ENCODE results near the gene SMYD3. TPM values are rescaled to one million over a fixed set of nuclear protein-coding genes. Genes with fewer than 3 reads are reported as not detected.

SMYD3 gene
- total and polyA plus RNA-seq, 9 donors: 10.8 to 24.0 (median 13.7) TPM

DNA sequence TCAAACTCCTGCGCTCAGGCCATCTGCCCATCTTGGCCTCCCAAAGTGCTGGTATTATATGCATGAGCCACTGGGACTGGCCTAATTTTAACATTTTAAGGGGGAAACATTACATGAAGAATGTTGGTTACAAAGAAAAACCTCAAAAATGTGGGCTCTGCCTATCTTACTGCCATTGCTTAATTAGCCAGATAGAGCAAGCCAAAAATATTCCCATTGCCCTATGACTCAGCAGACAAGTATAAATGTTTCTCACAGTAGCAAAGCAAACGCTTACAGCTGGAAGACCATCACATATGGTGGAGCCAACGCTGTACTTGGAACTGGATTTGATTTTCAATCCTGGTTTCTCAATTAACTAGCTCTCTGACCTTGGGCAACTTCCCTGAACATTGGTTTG is 502.0 kb downstream of the SMYD3 start:
- Histone ChIP-seq H3K27ac (no peak overlapping the region), H3K4me3 (no peak overlapping the region), H3K4me1 (ENCODE audit: insufficient read depth) (no peaks in the 10 kb centered on the region), H3K9me3 (no peaks in the 10 kb centered on the region), H3K36me3 (no peaks in the 10 kb centered on the region), H3K27me3 (no peaks in the 10 kb centered on the region)
- no peak for DNase-seq
- intact Hi-C loops (cut with DNase I): loop anchor here in 2 of 4 donors (10.0 kb wide), 1 partner anchor 850 kb away; the partner anchor contains the start of gene KIF26B (in 2 of the 2)
- WGBS, 3 donors: 22 to 35% (median 29%) methylated on average over 3 of the region's 3 CpGs
- no peak for TF ChIP-seq EP300 (IDR thresholded peaks at IDR 0.05)
- no peak for TF ChIP-seq POLR2A (IDR thresholded peaks at IDR 0.05)
- TF ChIP-seq, protein P1, sequence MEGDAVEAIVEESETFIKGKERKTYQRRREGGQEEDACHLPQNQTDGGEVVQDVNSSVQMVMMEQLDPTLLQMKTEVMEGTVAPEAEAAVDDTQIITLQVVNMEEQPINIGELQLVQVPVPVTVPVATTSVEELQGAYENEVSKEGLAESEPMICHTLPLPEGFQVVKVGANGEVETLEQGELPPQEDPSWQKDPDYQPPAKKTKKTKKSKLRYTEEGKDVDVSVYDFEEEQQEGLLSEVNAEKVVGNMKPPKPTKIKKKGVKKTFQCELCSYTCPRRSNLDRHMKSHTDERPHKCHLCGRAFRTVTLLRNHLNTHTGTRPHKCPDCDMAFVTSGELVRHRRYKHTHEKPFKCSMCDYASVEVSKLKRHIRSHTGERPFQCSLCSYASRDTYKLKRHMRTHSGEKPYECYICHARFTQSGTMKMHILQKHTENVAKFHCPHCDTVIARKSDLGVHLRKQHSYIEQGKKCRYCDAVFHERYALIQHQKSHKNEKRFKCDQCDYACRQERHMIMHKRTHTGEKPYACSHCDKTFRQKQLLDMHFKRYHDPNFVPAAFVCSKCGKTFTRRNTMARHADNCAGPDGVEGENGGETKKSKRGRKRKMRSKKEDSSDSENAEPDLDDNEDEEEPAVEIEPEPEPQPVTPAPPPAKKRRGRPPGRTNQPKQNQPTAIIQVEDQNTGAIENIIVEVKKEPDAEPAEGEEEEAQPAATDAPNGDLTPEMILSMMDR (IDR thresholded peaks at IDR 0.05): no peak

DNA sequence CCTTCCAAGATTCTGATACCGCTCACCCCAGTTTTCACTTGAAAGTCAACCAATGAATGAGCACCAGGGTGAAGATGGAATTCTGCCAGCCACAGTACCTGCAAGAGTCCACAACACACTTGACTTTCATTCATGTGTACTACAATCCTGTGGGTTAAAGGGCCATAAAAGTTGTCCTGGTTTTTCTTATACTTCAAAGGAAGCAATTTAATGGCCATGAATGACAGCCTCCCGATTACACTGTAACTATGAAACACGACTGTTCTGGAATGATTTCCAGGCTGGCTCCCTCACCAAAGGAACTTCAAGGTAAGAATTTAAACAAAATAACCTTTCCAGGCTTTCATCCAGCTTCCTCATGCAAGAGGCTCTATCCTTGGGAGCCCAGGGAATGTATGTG is 502.8 kb downstream of the SMYD3 start:
- no peaks in the 10 kb centered on the region for H3K27me3 ChIP-seq
- H3K4me1 ChIP-seq (ENCODE audit: insufficient read depth): no peaks in the 10 kb centered on the region
- H3K27ac ChIP-seq: no peak overlapping the region
- intact Hi-C loops (cut with DNase I): loop anchor here in 3 of 4 donors (5.0 to 10.0 kb wide), 2 partner anchors 847 to 850 kb away; partner anchors contain the start of gene KIF26B (in 2 of the 3)
- no peak overlapping the region for H3K4me3 ChIP-seq
- H3K36me3 ChIP-seq: no peaks in the 10 kb centered on the region
- H3K9me3 ChIP-seq: no peaks in the 10 kb centered on the region
- no peak for DNase-seq
- WGBS, 3 donors: 53 to 65% (median 60%) methylated on average over 3 of the region's 3 CpGs
- TF ChIP-seq, protein P1 (IDR thresholded peaks at IDR 0.05): no peak
- no peak for TF ChIP-seq POLR2A (IDR thresholded peaks at IDR 0.05)
- no peak for TF ChIP-seq EP300 (IDR thresholded peaks at IDR 0.05)

DNA sequence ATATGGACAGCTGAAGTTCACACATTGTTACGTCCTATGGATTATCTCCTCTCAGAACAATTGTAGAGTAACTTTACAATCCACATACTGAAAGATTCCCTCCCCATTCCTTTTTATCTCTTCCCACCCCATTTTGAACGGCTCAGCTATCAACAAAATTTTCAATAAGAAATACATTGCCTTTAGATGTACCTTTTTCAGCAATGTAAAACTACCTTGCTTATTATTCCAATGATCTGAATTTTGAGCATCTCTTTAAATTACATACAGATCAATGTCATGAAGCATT is 503.7 kb downstream of the SMYD3 start:
- no peak for DNase-seq
- intact Hi-C loops (cut with DNase I): loop anchor here in 3 of 4 donors (5.0 to 10.0 kb wide), 2 partner anchors 846 to 849 kb away; partner anchors contain the start of gene KIF26B (in 2 of the 3)
- no peaks in the 10 kb centered on the region for H3K27me3 ChIP-seq
- no peaks in the 10 kb centered on the region for H3K4me1 ChIP-seq (ENCODE audit: insufficient read depth)
- WGBS, 3 donors: 65 to 75% (median 71%) methylated on average over 2 of the region's 2 CpGs
- no peak overlapping the region for H3K27ac ChIP-seq
- no peak overlapping the region for H3K4me3 ChIP-seq
- H3K36me3 ChIP-seq: no peaks in the 10 kb centered on the region
- TF ChIP-seq, protein P1 (IDR thresholded peaks at IDR 0.05): no peak
- TF ChIP-seq POLR2A (IDR thresholded peaks at IDR 0.05): no peak
- no peak for TF ChIP-seq EP300 (IDR thresholded peaks at IDR 0.05)
- no peaks in the 10 kb centered on the region for H3K9me3 ChIP-seq

DNA sequence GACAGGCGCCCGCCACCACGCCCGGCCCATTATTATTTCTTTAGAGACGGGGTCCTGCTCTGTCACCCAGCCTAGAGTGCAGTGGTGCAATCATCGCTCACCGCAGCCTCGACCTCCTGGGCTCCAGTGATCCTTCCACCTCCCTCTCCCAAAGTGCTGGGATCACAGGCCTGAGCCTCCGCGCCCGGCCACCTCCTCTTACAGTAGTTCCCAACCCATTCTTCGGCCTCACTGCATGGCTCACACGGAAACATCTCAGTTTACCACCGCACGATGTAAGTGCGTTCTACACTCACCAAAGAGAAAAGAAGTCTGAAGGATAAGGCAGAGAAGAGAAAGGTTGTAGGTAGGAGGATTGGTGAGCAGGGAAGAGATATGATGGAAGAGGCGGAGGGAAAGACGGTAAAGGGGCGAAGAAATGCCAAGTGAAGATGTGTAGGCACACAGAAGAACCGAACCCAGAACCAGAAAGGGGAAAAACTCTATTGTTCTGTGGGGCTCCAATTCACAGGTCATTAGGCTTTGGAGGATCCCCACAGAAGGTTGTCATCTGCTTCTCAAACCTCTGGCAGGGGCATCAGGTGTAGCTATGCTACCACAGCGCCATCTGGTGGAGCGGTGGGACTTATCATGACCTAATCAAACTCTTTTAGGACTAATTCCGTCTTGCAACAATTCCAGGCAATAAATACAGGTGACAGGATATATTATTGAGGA is 504.2 kb downstream of the SMYD3 start:
- Histone ChIP-seq H3K27ac (no peak overlapping the region), H3K9me3 (no peaks in the 10 kb centered on the region), H3K27me3 (no peaks in the 10 kb centered on the region), H3K4me1 (ENCODE audit: insufficient read depth) (no peaks in the 10 kb centered on the region), H3K4me3 (no peak overlapping the region), H3K36me3 (no peaks in the 10 kb centered on the region)
- no peak for TF ChIP-seq EP300 (IDR thresholded peaks at IDR 0.05)
- TF ChIP-seq, protein P1 (IDR thresholded peaks at IDR 0.05): peak; percentile 32 to 68 (median 65)
- intact Hi-C loops (cut with DNase I): loop anchor here in 3 of 4 donors (5.0 to 10.0 kb wide), 2 partner anchors 846 to 848 kb away; partner anchors contain the start of gene KIF26B (in 2 of the 3)
- WGBS, 3 donors: 83 to 88% (median 84%) methylated on average over 23 of the region's 23 CpGs
- peak; percentile 71 to 89 (median 81) for DNase-seq
